ENCODE results near the gene ENDOV. TPM values are rescaled to one million over a fixed set of nuclear protein-coding genes. Genes with fewer than 3 reads are reported as not detected.

Gene ENDOV
- total RNA-seq, 1 experiment from 2014 or later = 22.4 TPM

DNA sequence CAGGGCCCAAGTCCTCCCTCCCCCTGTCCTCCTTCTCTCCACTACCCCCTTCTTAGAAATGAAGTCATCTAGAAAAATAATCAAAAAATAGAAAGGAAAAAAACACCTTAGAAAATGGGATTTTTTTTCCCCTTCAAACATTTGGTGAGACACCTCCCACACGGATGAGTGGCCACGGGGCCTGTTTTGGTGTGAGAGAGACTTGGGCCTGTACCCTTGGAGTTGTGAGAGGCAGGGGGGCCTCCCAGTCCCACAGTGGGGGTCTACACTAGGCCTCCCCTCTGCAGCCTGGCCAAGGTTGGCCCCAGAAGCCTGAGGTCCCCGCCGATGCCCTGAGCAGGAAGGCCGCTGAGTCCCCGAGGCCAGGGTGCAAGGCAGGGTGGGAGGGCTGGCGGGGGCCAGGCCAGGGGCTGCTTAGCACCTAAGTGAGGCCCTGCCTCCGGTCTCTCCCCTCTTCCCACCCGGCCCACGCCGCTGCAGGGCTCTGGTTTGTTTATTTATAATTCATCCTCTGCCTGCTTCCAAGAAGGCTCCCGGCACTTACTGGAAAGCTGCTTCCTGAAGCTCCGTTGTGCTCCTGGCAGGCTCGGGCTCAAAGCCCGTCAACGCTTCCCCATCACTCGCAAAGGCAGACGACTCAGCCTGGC, 35.1 kb downstream of the ENDOV start:
- DNase-seq (ENCODE audit: low read depth) = no peak

DNA sequence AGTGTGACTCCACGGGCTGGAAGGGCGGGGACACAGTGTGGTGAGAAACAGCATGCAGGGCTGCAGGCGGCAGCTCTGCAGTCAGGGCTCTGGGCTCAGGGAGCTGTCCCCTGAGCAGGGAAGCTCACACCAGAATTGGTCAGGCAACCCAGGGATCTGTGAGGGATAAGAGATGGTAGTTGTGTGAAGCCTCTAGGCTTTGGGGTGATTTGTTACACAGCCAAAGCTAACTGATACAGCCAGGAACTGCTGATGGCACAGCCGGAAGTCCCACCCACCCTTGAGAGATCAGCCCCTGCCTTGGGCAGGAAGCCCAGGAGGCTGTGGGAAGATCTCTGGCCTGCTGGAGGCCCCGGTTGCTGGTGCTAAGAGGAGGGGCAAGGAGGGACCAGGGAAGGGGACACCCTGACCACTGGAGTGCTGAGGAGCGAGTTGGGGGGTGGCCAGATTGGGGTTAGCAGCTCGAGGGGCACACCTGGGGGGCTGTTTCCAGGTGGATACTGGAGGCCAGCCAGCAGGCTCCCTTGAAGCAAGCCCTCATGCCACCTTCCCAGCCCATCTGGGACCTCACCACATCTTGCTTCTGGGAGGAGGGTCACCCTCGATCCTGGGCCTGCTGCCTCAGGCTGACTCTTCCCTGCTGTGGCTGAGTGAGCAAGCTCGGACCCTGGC, 36.3 kb downstream of the ENDOV start:
- no peak for DNase-seq (ENCODE audit: low read depth)

DNA sequence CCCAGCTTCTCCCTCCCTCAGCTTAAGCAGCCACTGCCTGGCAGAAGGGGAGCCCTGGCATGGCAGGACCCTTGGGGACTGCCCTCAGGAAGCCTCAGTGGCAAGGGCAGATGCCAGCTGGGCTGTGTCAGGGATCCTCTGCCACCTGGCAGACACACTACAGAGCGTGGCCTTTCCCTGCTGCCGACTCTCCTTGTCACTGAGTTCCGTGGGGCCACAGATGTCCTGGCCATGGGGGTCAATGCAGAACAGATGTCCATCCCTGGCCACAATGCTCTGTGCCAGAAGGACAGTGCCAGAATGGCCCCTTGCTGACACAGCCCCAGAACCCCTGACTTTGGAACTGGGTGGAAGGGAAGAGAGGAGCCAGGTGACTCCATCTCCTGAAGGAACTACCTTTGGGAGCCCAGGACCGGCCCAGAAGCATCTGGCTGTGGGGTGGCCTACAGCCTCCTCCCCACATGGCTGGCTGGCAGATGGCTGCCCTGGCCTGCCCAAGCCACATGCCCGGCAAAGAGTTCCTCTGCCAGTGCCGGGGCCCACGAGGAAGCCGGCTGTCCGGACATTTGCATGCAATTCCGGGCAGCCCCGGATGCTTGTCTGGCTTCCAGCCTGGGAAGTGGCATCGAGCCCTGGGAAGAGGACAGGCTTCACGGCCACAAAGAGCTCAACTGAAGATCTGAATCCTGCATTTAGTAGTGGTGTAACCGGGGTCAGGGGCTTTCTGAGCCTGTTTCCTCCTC, 37.4 kb downstream of the ENDOV start:
- no peak for DNase-seq (ENCODE audit: low read depth)

DNA sequence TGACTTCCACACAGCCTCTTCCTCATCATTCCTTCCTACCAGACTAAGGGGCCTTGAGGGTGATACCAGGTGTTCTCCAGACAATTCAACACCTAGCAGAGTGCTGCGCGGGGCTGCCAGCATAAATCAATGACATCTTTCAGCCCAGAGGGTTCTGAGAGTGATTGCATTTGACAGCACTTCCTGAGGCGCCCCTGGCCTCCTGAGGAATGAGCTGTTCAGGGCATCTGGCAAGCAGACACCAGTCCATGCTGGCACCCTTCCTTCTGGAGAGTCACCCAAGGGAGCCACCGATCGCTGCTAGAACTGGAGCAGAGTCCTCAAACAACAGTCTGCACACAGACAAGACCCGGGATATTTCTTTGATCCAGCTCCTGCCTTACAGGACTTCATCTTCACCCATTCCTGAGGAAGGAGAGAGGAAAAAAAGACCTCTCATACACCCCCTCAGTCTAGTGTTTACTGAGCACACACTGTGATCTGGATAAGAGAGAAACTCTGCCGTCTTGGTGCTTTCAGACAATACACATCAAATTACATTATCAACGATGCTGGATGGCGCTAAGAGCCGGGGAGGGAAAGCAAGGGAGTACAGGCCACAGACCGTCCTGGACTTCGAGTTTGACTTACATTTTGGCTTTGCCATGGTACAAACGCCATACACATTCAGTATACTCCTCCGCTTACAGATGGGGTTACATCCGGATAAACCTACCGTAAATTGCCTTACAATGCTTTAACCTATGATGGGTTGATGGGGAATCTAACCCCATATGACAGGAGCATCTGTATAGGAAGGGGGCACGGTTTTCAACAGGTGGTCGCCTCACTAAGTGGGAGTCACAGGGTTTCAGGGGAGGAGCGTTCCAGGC, 38.4 kb downstream of the ENDOV start:
- no peak for DNase-seq (ENCODE audit: low read depth)

DNA sequence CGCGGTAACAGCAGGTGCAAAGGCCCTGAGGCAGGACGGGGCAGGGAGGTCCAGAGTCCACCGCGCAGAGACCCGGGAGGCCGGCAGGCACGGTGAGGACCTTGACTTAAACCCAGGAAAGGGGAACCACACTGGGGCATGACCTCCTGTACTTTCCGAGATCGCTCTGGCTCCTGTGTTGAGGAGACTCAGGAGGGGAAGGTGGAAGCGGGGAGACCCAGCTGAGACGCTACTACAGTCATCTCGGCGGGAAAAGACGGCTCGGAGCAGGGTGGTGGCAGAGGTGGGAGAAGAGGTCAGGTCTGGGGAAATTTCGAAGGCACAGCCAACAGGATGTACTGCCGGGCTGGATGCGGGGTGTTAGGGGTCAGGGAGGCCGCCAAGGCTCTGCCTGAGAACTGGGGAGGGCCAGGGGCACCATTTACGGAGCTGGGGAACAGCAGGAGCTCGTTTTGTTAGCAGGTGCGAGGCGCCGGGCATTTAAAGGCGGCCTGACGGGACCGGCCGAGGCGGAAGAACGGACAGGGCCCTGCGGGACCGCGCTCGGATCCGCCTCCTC, 39.1 kb downstream of the ENDOV start:
- DNase-seq (ENCODE audit: low read depth) = no peak

DNA sequence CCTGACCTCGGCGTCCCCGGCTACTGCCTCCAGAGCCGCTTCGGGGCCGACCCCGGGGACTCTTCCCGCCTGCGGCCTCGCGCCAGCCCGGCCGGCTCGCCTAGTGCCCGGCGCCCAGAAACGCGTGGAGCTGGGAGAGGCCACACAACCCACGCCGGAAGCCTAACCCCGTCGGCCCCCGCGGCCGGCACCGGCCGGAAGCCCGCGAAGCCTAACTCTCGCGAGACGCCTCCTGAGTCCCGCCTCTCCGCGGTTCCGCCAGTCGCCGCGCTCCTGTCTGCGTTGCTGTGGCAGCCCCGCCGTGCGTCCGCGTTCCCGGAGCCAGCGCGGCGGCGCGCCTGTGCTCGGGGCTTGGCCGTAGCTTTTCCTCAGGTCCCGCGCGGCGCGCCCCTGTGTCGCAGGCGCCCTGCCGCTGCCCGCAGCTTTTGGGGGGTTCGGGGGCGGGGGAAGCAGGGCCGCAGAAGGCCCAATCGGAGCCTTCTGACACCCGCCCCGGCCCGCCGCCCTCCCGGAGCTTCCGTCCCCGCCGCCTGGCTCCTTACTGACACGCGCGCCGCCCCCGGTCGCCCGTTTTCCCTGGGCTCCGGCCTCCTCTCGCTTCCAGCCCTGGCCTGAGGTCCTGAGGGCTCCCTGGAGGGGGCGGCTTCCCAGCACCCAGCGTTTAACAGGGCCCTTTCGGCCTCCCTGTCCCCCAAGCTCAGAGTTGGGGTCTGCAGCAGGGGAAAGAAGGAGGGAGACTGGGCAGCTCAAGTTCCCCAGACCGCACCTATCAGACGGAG, 39.8 kb downstream of the ENDOV start:
- peak; percentile 97 for DNase-seq (ENCODE audit: low read depth)

DNA sequence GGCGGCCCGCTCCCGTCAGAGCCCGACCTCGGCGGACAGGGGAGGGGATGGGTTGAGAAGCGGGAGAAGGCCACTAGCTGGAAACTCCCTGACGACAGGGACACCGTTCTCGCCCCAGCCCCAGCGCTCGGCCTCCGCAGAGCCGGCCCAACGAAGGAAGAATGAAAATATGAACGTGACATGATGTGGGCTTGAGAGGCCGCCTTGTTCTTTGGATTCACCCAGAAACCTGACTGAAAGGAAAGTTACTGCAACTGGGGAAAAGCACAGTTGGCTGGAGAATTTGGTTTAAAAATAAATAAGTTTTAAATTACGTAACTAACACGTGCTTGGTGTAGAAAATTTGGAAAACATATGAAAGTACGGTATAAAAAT, 40.4 kb downstream of the ENDOV start:
- peak; percentile 50 for DNase-seq (ENCODE audit: low read depth)

DNA sequence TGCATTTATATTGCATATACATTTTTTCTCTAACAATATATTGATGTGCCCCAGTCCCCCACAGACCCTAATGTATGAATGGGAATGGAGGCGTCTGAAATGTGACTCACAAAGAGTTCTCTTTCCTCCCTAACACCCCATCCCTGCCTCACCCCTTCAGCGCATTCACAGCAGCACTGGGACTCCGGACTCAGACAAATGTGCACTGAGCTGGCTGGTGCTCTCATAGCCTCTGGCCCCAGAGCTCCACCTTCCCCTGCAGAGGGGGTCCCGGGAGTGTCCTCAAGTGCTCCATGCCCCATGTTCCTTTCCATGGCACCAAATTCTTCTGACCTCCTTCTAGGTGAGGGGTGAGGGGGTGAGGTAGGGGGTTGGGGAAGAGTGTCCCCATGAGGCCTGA, 40.8 kb downstream of the ENDOV start:
- no peak for DNase-seq (ENCODE audit: low read depth)

DNA sequence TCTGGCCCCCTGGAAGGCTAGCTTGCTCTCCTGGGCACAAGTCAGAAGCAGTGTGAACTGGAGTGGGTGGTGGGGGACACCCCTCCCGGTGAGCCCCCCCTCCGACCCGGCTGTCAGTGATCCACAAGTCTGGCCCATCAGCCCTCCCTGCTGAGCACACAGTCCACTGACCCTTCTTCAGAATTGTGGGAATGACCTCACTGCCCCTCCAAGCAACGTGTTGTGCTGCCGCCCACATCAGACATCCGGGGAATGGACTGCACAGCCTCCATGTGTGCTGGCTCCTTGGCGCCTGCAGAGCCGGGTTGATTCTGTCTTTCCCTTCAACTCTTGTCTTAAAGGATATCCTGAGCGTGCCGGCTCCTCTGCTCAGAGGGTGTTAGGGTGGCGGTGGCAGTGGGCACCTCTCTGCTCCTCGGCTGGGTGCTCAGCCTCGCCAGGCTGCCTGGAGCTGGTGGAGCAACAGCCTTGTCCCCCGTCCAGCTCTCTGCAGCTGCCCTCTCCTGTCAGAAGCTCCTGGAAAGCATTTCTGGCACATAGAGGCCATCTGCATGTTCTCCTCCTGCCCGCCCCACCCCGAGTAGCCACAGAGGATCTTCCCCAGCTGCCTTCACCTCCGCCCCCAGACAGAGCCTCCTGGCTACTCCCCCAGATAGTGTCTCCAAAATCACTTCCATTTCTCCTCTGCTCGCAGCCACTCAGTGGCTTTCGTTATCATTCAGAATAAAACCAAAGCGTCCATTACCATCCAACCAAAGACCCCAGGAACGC, 41.7 kb downstream of the ENDOV start:
- no peak for DNase-seq (ENCODE audit: low read depth)

DNA sequence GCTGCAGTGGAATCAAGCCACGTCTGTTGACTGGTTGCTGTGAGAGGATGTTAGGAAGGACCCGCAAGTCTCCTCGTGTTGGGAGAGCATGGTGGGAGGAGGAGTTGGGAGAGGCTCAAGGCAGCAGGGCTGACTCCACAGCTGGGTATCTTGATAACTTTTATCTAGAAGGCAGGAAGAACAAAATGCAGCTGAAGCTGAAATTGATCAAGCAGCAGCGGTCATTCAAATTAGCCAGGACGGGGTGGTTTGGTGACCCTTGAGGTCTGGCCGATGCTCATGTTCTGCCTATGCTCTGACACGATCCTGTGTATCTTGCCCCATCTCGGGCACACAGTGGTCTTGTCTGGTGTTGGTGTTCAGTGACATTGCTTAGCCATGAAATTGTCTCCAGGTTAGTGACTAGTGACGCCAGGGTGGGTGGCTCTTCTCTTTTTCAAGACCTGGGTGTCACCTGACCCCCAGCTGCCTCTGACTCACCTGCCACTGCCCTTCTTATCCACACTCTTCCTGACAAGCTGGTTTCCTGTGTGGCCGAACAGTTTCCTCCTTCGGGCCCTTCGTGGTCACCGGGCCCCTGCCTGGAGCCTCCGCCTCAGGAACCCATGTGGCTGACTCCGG, 42.4 kb downstream of the ENDOV start:
- DNase-seq (ENCODE audit: low read depth) = no peak

DNA sequence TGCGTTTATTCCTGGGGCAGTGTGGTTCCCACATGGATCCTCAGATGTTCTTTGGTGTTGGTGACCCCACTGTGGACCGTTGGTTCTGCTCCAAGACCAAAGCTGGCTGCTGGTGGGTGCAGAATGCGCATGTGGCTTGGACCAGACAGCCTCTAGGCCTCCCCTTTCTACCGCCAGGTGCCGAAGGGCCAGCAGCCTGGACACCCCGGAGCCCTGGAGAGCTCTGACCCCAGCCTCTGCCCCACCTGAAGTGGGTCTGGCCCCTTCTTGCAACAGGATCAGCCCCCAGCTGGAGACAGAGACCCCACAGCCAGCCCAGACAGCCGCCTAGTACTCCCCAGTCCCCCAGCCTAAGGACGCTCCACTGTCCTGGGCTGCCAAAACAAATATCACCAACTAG, 43.0 kb downstream of the ENDOV start:
- DNase-seq (ENCODE audit: low read depth) = no peak

DNA sequence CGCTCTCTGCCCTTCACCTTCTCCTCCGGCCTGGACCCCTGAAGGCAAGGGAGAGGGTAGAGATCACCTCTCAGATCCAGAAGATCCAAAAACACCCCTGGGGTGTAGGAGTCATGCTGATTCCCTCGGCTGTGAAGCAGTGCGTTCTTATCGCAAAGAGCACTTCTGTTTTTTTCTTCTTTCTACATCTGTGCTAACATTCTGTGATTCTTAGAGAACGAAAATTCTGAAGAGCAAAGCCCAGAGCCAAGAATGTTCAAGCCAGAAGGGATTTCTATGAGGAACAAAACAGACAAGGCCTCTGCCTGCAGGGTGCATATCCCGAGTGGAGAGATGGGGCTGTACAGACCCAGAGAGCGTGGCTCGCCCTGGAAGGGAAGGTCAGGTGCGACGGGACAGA, 44.3 kb downstream of the ENDOV start:
- no peak for DNase-seq (ENCODE audit: low read depth)

DNA sequence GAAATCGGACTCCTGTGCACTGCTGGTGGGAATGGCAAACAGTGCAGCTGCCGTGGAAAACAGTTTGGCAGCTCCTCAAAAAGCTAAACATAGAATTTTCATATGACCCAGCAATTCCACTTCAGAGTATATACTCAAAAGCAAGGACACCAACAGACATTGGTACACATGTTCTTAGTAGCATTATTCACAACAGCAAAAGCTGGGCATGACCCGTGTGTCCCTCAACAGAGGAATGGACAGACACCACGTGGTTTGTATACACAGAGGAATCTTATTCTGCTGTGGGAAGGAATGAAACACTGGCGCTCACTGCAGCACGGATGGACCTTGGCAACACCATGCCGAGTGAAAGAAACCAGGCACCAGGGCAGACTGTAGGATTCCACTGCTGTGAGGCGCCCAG, 45.5 kb downstream of the ENDOV start:
- DNase-seq (ENCODE audit: low read depth) = no peak

DNA sequence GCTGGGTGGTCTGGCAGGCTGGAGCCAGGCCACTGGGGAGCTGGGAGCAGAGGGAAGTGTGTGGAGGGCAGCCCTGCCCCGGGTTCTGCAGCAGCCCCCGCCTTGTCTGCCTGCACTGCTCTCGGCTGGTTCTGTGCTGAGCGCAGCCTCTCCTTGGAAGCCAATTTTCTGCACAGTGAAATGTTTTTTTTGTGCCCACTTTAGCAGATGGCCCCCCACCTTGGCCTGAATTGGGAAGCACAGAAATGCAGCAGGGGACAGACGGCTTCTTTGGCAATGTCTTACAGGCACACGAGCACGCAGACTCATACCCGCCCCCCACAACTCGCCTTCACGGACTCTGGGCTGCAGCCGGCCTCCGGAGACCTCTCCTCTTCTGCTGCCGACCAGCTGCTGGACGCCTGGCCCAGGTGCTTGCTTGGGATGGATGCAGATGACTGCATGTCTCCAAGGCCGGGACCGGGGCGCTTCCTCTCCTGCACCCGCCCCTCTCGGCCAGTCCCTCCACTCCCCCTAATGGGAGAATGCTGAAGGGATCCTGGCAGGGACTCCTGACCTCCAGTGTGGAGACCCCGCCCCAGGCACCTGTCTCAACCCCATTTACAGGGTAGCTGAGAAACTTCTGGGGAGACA, 46.7 kb downstream of the ENDOV start:
- no peak for DNase-seq (ENCODE audit: low read depth)

DNA sequence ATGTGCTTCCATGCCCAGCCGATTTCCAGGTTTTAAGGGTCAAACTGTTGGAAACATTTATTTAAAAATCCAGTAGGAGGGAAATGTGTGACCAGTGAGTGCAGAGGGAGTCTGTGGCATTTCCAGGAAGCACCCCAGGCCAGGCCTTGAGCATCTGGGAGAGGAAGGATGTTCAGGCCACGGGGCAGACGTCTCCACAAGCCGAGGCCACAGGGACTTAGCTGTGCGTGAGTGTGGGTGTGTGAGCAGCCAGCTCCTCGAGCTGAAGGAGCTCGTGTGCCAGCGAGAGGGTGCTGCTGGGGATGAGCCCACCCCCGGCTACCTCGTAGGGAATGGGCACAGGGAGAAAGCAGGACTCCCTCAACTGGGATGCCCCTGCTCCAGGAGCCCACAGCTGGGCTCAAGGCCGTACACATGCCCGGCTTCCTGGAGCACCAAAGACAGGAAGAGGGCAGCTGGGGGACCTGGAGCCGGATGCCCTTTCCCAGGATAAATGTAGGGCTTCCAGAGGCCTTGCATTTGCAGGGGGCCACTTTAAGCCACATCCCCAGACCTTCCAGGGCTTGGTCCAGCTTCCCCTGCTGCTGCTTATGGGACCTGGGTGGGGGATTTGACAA, 48.9 kb downstream of the ENDOV start:
- no peak for DNase-seq (ENCODE audit: low read depth)

DNA sequence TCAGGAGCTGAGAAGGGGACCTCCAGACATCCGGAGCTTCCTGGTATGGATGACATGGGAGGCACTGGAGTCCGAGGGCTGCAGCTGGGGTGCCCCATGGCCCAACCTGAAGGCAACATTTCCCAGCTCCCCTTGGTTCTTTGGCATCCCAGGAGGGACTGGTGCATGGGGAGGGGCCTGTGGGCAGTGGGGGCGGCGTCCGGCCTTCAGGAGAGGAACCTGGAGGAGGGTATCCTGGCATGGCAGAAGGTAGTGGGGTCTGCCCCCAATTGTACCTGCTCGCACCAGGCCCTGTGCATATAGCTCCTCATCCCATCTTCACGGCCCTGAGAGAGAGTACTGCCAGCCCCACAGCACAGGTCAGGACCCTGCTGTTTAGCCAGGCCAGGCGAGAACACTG, 49.5 kb downstream of the ENDOV start:
- no peak for DNase-seq (ENCODE audit: low read depth)

DNA sequence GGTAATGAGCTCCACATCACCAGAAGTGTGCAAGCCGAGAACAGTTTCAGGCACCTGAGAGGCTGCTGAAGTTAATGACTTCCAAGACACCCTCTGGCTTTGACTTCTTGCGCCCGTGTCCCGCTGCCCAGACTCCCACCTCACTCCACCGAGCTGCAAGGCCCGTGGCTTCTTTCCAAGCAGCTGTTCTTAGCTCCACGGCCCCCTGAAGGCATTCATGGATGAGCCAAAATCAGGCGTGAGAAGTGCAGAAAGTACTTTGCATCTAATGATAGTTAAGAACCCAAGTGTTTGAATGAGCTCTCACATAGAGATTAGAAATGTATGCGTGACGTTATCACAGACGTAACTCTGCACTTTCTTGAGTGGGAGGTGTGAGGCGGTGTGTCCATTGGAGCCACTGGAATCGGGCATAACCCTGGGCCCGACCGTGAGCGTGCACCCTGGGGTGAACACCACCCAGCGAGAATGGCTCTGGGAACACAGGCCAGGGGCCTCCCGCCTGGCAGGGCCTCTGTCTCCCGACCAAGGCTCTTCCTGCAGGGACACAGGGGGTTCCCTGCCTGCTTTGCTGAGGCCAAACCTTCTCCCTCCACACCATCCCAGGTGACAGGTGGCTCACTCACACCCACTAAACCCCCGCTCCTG, 50.5 kb downstream of the ENDOV start:
- no peak for DNase-seq (ENCODE audit: low read depth)

DNA sequence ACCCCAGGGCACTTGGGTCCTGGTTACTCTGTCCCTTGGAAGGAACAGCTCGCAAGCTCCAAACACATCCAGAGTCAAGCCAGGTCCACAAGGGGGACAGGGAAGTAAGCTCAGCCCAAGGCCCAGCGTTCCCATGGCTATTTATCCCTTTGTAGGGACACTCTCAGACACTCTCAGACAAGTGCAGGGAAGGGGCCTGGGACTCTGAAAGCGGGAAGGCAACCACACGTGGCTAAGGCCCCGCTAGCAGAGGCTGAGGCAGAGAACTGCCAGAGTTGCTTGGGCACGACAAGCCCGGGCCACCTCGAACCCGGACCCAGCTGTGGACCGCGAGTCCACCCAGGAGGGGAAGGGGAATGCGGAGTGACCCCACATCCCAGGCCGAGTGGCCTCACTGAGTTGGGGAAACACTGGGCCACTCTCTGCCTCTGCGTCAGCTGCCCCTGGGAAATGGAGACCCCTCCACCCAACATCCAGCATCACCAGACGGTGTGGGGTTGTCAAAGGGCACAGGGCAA, 51.3 kb downstream of the ENDOV start:
- no peak for DNase-seq (ENCODE audit: low read depth)
